BJ (cell line): ENCODE results near the gene KATNAL1. TPM values are rescaled to one million over a fixed set of nuclear protein-coding genes. Genes with fewer than 3 reads are reported as not detected.

Experiments used
- CTCF ChIA-PET: fragments of 350-600 bp; formaldehyde crosslinking; extraction: SDS; loops from one replicate; lab custom pipeline; 2021; ENCODE audit warnings: antibody characterized with exemption, inconsistent platforms; lab: Yijun Ruan, JAX
- POLR2A ChIA-PET: fragments of 300-600 bp; sonication (Branson Sonifier 250); formaldehyde crosslinking; extraction: SDS; loops from one replicate; lab custom pipeline; 2021; ENCODE audit warnings: antibody characterized with exemption; lab: Charles Lee
- DNase-seq: peaks from one replicate; pipeline ENCODE4 v3.0.0-alpha.2; 2011; ENCODE audit warnings: low read depth
- H3K27me3 ChIP-seq: 2 replicates; pipeline ENCODE4 v1.6.0; 2011; ENCODE audit warnings: low read length; ENCODE audit not compliant: control insufficient read depth, insufficient read depth
- H3K36me3 ChIP-seq: 2 replicates; pipeline ENCODE4 v1.5.1; 2011; ENCODE audit warnings: low read length; ENCODE audit not compliant: control insufficient read depth, insufficient read depth
- H3K4me3 ChIP-seq: 2 replicates; pipeline ENCODE4 v1.5.1; 2011; ENCODE audit warnings: low read depth, mild to moderate bottlenecking, control low read depth, low read length
- CTCF ChIP-seq: IDR thresholded peaks from 2 replicates; pipeline ENCODE4 v1.5.1; 2011; ENCODE audit warnings: low read depth, mild to moderate bottlenecking, control low read depth, inconsistent platforms, low read length, moderate library complexity; ENCODE audit not compliant: insufficient read depth
- polyA plus RNA-seq: library from polyadenylated mRNA; depleted of rRNA; stranded (reverse); fragments of >200 nt; gene quantifications from 2 replicates; pipeline ENCODE4 v1.2.3, GENCODE V29; 2011

Gene KATNAL1
- polyA plus RNA-seq, 1 experiment = 9.1 TPM

- ChIA-PET POLR2A (interaction anchor here (1.0 kb wide), 1 partner anchor 83 kb away, joined by 5 read pairs; the partner anchor contains the start of gene UBE2L5), CTCF (no interaction called here)
- no peak for TF ChIP-seq CTCF
- H3K4me3 ChIP-seq = no peak overlapping the region
- no peaks in the 10 kb centered on the region for H3K36me3 ChIP-seq
- H3K27me3 ChIP-seq = no peaks in the 10 kb centered on the region
- no peak for DNase-seq
Observed at GRCh38 chr13:30338952-30339351, 31.6 kb upstream of the KATNAL1 start.

DNA sequence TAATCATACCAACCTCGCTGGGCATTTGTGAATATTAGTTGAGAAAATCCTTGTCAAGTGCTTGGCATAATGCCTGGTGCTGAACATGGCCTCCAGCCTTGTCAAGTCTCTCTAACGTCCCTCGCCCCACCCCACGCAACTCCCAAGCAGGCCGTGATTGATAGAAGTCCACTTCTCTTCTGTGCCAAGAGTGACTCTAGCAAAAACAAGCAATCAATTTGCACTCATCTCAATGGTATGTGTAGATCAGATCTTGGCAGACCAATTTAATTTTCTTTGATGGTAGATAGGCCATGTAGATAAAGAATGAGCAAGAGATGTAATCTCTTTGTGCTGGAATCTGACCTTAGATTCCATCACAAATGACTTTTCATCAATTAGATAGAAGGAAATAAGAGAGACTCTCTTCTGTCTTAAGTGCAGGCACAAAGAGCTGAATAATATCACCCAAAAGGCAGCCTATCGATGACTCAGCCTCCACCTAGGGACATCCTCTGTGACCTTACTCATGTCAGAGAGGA, 31.0 kb upstream of the KATNAL1 start:
- DNase-seq = no peak
- POLR2A ChIA-PET = interaction anchor here (1.0 kb wide), 1 partner anchor 84 kb away, joined by 5 read pairs; the partner anchor contains the start of gene UBE2L5
- Histone ChIP-seq H3K4me3 (no peak overlapping the region), H3K27me3 (no peaks in the 10 kb centered on the region), H3K36me3 (no peaks in the 10 kb centered on the region)
- TF ChIP-seq CTCF = no peak
- CTCF ChIA-PET = no interaction called here

DNA sequence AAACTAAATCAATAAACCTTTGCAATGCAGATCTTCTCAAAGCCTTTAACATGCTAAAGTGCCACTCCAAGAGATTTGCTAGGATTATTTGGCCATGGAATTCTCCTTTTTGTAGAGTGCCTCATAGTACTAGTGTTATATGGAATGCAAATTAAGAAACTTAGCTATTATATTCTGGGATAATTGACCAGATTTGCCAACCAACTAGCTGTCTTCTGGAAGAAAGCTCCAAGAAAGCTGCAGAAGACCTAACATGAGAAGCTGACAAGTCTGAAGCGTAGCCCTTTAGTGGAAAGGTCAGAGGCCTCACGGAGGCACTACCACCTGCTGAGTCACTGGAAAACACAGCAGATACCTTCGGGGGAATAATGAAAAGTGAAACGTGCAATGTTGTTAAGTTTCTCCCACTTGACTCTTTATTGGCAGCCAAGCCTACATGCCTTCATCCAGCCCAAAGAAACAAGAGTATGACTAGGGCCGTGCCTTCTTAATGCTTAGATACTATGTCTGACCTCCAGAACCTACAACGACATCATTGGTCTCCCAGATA, 29.8 kb upstream of the KATNAL1 start:
- CTCF ChIA-PET = interaction anchor here (1.9 kb wide), 1 partner anchor 29 kb away, joined by 4 read pairs; the partner anchor contains the start of gene KATNAL1
- POLR2A ChIA-PET = no interaction called here
- no peak for DNase-seq

DNA sequence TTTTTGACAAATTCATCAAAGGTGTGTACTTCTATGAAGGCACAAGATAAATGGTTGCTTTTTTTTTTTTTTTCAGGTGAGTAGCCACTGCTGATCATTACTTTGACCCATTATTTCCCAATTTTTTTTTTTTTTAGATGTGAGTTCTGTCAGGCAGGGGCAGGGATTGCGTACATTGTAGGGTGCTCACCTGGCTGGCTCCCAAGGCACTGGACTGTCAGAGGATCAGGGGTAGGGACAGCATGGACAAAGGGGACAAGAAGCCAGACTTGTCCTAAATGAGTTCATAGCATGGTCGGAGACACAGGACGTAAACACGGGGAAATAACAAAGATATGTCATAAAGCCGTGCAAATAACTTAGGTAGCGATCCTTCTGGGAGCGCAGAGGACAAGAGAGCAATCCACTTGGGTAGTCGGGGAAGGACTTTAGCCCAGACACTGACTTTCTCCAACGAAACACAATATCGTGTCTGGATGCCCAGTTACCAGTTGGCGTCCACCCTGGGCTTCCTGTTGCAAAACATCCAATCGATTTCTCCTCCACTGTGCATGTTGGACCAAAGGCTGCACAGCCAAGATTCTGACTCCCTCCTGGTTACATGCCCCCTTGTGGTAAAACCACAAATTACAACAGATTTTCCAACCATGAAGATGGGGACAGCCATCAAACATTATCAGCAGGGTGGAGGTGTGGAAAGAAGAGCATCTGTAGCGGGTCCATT, 27.5 kb upstream of the KATNAL1 start:
- peak; percentile 44; the same call in 1 of the 2 replicates for TF ChIP-seq CTCF
- DNase-seq = no peak
- H3K36me3 ChIP-seq = no peaks in the 10 kb centered on the region
- H3K4me3 ChIP-seq = no peak overlapping the region
- CTCF ChIA-PET = interaction anchor here (1.0 to 1.9 kb wide), 2 partner anchors 27 to 73 kb away, joined by 4 read pairs; partner anchors contain the start of gene KATNAL1
- POLR2A ChIA-PET = no interaction called here
- H3K27me3 ChIP-seq = no peaks in the 10 kb centered on the region

More for the DNA sequence above, 29.8 kb upstream of the KATNAL1 start:
- no peak overlapping the region for H3K4me3 ChIP-seq
- TF ChIP-seq CTCF = no peak
- H3K27me3 ChIP-seq = no peaks in the 10 kb centered on the region
- H3K36me3 ChIP-seq = no peaks in the 10 kb centered on the region

DNA sequence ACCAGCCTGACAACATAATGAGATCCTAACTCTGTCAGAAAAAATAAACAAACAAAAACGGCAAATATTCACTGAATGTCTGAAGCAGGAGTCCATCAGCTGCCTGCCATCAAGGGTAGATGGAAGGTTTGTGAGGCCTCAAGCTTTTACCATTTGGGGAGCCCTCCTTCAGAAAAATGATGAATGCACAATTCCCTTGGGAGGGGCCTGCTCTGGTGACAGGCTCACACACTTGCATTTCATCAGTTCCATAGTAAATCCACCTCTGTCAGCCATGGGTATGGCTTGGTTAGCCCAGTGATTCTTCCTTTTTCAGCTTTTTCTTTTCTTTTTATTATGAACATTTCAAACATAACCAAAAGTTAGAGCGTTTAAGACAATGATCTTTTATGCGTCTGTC, 26.3 kb upstream of the KATNAL1 start:
- H3K4me3 ChIP-seq = no peak overlapping the region
- no peak for DNase-seq
- ChIA-PET POLR2A (no interaction called here), CTCF (no interaction called here)
- no peaks in the 10 kb centered on the region for H3K36me3 ChIP-seq
- TF ChIP-seq CTCF = no peak
- no peaks in the 10 kb centered on the region for H3K27me3 ChIP-seq
